GM19025 (cell line): Measurements from ENCODE around the gene TBC1D5.
"Not testable (repeated sequence)": the region's sequence is repeated elsewhere in the genome, so short reads cannot be mapped to it uniquely, and the experiment has no call there.

Source experiments
- ATAC-seq: cut with Tn5 transposase; IDR thresholded peaks from one replicate; pipeline ENCODE4 v1.9.1; 2021; ENCODE audit warnings: mild to moderate bottlenecking, low read depth, moderate library complexity; ENCODE audit not compliant: unreplicated experiment

The TBC1D5 gene

GRCh38 chr3:17724948-17725347 lies 17.5 kb downstream of the TBC1D5 start:
- ATAC-seq, result no peak

- ATAC-seq, result no peak
Measured at GRCh38 chr3:17724122-17724521, 18.3 kb downstream of the TBC1D5 start.

GRCh38 chr3:17717411-17717810 lies 25.0 kb downstream of the TBC1D5 start:
- no peak for ATAC-seq

GRCh38 chr3:17714473-17714872 lies 28.0 kb downstream of the TBC1D5 start:
- no peak for ATAC-seq

GRCh38 chr3:17709236-17709810 lies 33.1 kb downstream of the TBC1D5 start:
- ATAC-seq, result no peak

- no peak for ATAC-seq
Measured at GRCh38 chr3:17707813-17708543, 34.5 kb downstream of the TBC1D5 start.

GRCh38 chr3:17705991-17706390 lies 36.4 kb downstream of the TBC1D5 start:
- not testable (repeated sequence) for ATAC-seq

- ATAC-seq, result not testable (repeated sequence)
Measured at GRCh38 chr3:17699815-17700214, 42.6 kb downstream of the TBC1D5 start.

GRCh38 chr3:17695665-17696064 lies 46.8 kb downstream of the TBC1D5 start:
- ATAC-seq, result not testable (repeated sequence)

- ATAC-seq, result not testable (repeated sequence)
Measured at GRCh38 chr3:17693670-17693999, 48.8 kb downstream of the TBC1D5 start.

- not testable (repeated sequence) for ATAC-seq
Measured at GRCh38 chr3:17692846-17693669, 49.4 kb downstream of the TBC1D5 start.

- no peak for ATAC-seq
Measured at GRCh38 chr3:17687566-17687965, 54.9 kb downstream of the TBC1D5 start.

GRCh38 chr3:17686613-17687012 lies 55.8 kb downstream of the TBC1D5 start:
- ATAC-seq, result no peak

GRCh38 chr3:17683542-17684207 lies 58.8 kb downstream of the TBC1D5 start:
- no peak for ATAC-seq

GRCh38 chr3:17680530-17680929 lies 61.9 kb downstream of the TBC1D5 start:
- ATAC-seq, result no peak

GRCh38 chr3:17678116-17678741 lies 64.2 kb downstream of the TBC1D5 start:
- ATAC-seq, result no peak

- no peak for ATAC-seq
Measured at GRCh38 chr3:17674082-17674686, 68.2 kb downstream of the TBC1D5 start.

- no peak for ATAC-seq
Measured at GRCh38 chr3:17672506-17672905, 69.9 kb downstream of the TBC1D5 start.

- ATAC-seq, result no peak
Measured at GRCh38 chr3:17670749-17671148, 71.7 kb downstream of the TBC1D5 start.

- no peak for ATAC-seq
Measured at GRCh38 chr3:17664923-17665322, 77.5 kb downstream of the TBC1D5 start.
